HFF-Myc (cell line): ENCODE results near the gene NOTCH4.

Experiments used
- DNase-seq: peaks from one replicate; pipeline ENCODE4 v3.0.0-alpha.2; 2011; ENCODE audit warnings: low read depth; ENCODE audit errors: extremely low read depth
- H3K4me3 ChIP-seq: replicated peaks from 2 replicates; pipeline ENCODE4 v1.5.1; 2011; ENCODE audit warnings: low read depth, mild to moderate bottlenecking, control low read depth, low read length
- TF ChIP-seq, protein P1 (sequence below): IDR thresholded peaks from 2 replicates; pipeline ENCODE4 v1.5.1; 2012; ENCODE audit warnings: mild to moderate bottlenecking, low read depth, low read length, control low read depth; ENCODE audit errors: missing control alignments

The NOTCH4 gene

DNA sequence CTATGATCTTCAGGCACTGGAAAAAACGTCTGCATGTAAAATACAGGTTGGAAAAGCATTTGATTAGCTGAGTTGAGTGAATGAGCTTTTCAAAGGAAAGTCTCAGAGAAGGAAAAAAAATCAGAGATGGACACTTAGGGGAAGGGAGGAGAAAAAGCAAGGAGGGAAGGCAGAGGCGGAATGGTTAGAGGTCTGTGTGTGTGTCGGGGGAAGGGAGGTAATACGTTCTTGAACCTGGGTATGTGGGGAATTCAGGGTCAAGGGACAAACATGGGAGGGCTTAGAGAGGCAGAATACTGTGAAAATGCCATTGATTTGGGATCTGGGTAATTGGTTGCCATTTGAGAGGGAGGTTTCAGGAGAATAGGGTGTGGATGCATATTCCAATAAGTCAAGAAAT is 77.2 kb downstream of the NOTCH4 start:
- no peak for DNase-seq
- TF ChIP-seq, protein P1, sequence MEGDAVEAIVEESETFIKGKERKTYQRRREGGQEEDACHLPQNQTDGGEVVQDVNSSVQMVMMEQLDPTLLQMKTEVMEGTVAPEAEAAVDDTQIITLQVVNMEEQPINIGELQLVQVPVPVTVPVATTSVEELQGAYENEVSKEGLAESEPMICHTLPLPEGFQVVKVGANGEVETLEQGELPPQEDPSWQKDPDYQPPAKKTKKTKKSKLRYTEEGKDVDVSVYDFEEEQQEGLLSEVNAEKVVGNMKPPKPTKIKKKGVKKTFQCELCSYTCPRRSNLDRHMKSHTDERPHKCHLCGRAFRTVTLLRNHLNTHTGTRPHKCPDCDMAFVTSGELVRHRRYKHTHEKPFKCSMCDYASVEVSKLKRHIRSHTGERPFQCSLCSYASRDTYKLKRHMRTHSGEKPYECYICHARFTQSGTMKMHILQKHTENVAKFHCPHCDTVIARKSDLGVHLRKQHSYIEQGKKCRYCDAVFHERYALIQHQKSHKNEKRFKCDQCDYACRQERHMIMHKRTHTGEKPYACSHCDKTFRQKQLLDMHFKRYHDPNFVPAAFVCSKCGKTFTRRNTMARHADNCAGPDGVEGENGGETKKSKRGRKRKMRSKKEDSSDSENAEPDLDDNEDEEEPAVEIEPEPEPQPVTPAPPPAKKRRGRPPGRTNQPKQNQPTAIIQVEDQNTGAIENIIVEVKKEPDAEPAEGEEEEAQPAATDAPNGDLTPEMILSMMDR, result no peak
- H3K4me3 ChIP-seq, result no peak overlapping the region

DNA sequence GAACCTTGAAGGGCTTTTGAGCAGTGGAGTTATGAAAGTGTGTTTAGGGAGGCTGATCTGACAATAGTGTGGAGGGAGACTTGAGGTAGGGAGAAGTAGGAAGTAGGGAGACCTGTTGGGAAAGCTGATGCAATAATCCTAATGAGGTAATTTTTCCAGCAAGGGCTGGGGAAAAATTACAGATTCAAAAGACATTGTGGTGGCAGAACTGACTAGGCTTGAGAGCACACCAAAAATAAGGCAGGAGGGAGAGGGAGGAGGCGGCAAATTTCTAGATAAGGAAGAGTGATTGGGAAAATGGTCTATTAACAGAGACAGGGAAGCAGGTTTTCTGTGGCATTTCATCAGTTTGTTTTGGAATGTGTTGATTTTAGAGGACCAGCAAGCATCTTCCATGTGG is 77.6 kb downstream of the NOTCH4 start:
- no peak overlapping the region for H3K4me3 ChIP-seq
- DNase-seq, result no peak
- TF ChIP-seq, protein P1, result no peak
